Sigmoid colon (tissue), 7 donors: ENCODE data around the gene GTF3C1. TPM values are rescaled to one million over a fixed set of nuclear protein-coding genes. Genes with fewer than 3 reads are reported as not detected.

ENCODE experiments used
- DNase-seq: peaks from one replicate; pipeline ENCODE4 v3.0.0-alpha.2; 2019
- H3K27ac ChIP-seq, 4 donors: fragments of 200-600 bp; sonication (generic); one replicate each; pipeline ENCODE4 v1.5.1; 2016 to 2019; ENCODE audit warnings: mild to moderate bottlenecking in 1 of 4
- H3K27me3 ChIP-seq, 3 donors: fragments of 200-600 bp; sonication (generic); one replicate each; pipeline ENCODE4 v1.5.1; 2019; ENCODE audit warnings: mild to moderate bottlenecking in 1 of 3
- H3K36me3 ChIP-seq, 4 donors: fragments of 200-600 bp; sonication (generic); one replicate each; pipeline ENCODE4 v1.5.1; 2016 to 2019
- H3K4me1 ChIP-seq, 4 donors: fragments of 200-600 bp; sonication (generic); one replicate each; pipeline ENCODE4 v1.5.1; 2017 to 2019
- H3K4me3 ChIP-seq, 4 donors: fragments of 200-600 bp; sonication (generic); one replicate each; pipeline ENCODE4 v1.5.1; 2017 to 2019; ENCODE audit warnings: mild to moderate bottlenecking in 2 of 4, moderate library complexity in 1 of 4
- H3K9me3 ChIP-seq, 4 donors: fragments of 200-600 bp in 3 of 4; sonication (generic) in 3 of 4; one replicate each; pipeline versions ENCODE4 v1.5.1 to v1.6.1; 2013 to 2019
- EP300 ChIP-seq, 4 donors: sonication (generic); formaldehyde crosslinking; IDR thresholded peaks; one replicate each; pipeline ENCODE4 v1.6.1; 2017; ENCODE audit warnings: antibody characterized with exemption in 4 of 4
- POLR2A ChIP-seq, 2 donors: fragments of 450-650 bp; IDR thresholded peaks; one replicate each; pipeline ENCODE4 v1.6.1; 2016; ENCODE audit warnings: antibody characterized with exemption in 2 of 2, mild to moderate bottlenecking in 2 of 2, moderate library complexity in 2 of 2
- POLR2AphosphoS5 ChIP-seq, 4 donors: sonication (generic); formaldehyde crosslinking; IDR thresholded peaks; one replicate each; pipeline ENCODE4 v1.6.1; 2017; ENCODE audit warnings: antibody characterized with exemption in 4 of 4
- WGBS, 2 donors: extraction: QIAGEN DNeasy Blood & Tissue Kit; methylation state at CpG; one replicate each; pipeline ENCODE4 v1.1.7; 2013; 5-methylcytosine and 5-hydroxymethylcytosine counted together
- intact Hi-C: fragments of 100-400 bp; cut with DNase I; formaldehyde crosslinking; loops from one replicate; pipeline ENCODE4 v1.15.1; 2023
- polyA plus RNA-seq, 3 donors: library from polyadenylated mRNA; stranded (reverse); fragments of 200-250 nt; gene quantifications; one replicate each; pipeline ENCODE4 v1.2.3, GENCODE V29; 2013
- total RNA-seq, 4 donors: library from RNA; depleted of rRNA; stranded (reverse); fragments of >200 nt; gene quantifications; one replicate each; pipeline ENCODE4 v1.1.0, GENCODE V29; 2016
- TF ChIP-seq, protein P1 (sequence below), 4 experiments: fragments of 450-650 bp in 3 of 4; fragments of 200-600 bp in 1 of 4; IDR thresholded peaks; one replicate each; pipeline ENCODE4 v1.5.1; 2016 to 2019; ENCODE audit warnings: antibody characterized with exemption in 4 of 4, mild to moderate bottlenecking in 3 of 4, moderate library complexity in 2 of 4
- donor health status: healthy with polysubstance abuse.
- donor health status: Bipolar disorder and iron deficiency.
- donor health status: healthy.

The GTF3C1 gene
- total and polyA plus RNA-seq, 7 donors: 9.0 to 74.2 (median 37.5) TPM

- TF ChIP-seq POLR2A (IDR thresholded peaks at IDR 0.05) (no peak), POLR2AphosphoS5 (IDR thresholded peaks at IDR 0.05) (no peak), EP300 (IDR thresholded peaks at IDR 0.05) (no peak)
- TF ChIP-seq, protein P1, sequence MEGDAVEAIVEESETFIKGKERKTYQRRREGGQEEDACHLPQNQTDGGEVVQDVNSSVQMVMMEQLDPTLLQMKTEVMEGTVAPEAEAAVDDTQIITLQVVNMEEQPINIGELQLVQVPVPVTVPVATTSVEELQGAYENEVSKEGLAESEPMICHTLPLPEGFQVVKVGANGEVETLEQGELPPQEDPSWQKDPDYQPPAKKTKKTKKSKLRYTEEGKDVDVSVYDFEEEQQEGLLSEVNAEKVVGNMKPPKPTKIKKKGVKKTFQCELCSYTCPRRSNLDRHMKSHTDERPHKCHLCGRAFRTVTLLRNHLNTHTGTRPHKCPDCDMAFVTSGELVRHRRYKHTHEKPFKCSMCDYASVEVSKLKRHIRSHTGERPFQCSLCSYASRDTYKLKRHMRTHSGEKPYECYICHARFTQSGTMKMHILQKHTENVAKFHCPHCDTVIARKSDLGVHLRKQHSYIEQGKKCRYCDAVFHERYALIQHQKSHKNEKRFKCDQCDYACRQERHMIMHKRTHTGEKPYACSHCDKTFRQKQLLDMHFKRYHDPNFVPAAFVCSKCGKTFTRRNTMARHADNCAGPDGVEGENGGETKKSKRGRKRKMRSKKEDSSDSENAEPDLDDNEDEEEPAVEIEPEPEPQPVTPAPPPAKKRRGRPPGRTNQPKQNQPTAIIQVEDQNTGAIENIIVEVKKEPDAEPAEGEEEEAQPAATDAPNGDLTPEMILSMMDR (IDR thresholded peaks at IDR 0.05): no peak
- H3K27me3 ChIP-seq: no peaks in the 10 kb centered on the region
- H3K36me3 ChIP-seq: peaks cover 63 to 100% (median 81%) of the 10 kb centered on the region in 4 donors
- no peak overlapping the region for H3K4me3 ChIP-seq
- intact Hi-C loops: no loop called here
- DNase-seq: no peak
- 95% methylated on average over 19 of the region's 19 CpGs for WGBS, 2 donors
- H3K4me1 ChIP-seq: no peaks in the 10 kb centered on the region
- no peak overlapping the region for H3K27ac ChIP-seq
- no peaks in the 10 kb centered on the region for H3K9me3 ChIP-seq
These were observed 78.1 kb downstream of the GTF3C1 start for GRCh38 chr16:27471661-27472060.

DNA sequence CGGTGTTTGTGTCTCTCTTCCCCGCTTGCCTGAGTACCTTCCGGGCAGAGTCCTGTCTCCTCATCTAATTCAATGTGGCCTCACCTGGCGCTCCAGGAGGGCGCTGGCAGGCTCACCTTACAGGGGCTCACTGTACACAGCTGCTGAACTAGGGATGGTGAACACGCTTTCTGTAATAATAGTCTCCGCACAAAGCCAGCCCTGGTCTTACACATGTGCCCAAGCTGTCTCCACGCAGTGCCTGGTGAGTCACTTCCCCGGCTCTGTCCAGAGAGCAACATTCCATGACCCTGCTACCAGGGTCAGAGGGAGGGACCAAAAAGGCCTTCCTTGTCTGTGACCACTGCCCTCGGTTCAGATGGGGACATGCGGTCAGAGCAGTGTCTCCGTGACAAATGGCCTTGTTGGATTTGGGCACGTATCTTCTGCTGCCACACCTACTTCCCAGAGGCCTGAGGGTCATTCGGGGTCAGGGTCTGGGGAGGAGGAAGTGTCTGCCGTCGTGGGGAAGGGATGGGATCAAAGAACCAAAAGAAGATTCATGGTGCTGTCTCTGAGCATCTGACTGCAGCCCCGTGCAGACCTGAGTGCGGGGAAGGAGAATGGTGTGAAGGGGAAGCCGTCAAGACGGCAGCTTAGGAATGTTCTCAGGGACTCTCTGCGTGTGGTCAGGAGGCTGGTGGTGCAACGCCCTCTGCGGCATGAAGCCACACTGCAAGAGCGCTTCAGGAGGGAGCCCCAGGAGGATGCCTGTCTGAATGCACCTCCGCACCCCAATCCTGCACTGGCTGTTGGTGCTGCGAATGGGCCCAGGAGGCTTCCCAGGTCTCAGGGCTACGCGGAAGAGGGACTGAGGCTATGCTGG lies 78.9 kb downstream of the GTF3C1 start:
- TF ChIP-seq, protein P1 (IDR thresholded peaks at IDR 0.05): no peak
- no peak for TF ChIP-seq POLR2AphosphoS5 (IDR thresholded peaks at IDR 0.05)
- no peak for TF ChIP-seq POLR2A (IDR thresholded peaks at IDR 0.05)
- no peak for TF ChIP-seq EP300 (IDR thresholded peaks at IDR 0.05)
- WGBS, 2 donors: 87 to 88% methylated on average over 28 of the region's 28 CpGs
- H3K9me3 ChIP-seq: no peaks in the 10 kb centered on the region
- H3K27ac ChIP-seq: no peak overlapping the region
- H3K27me3 ChIP-seq: no peaks in the 10 kb centered on the region
- no peak overlapping the region for H3K4me3 ChIP-seq
- DNase-seq: no peak
- intact Hi-C loops: no loop called here
- H3K4me1 ChIP-seq: no peaks in the 10 kb centered on the region
- H3K36me3 ChIP-seq: peaks cover 56 to 100% (median 79%) of the 10 kb centered on the region in 4 donors

GRCh38 chr16:27468941-27469531 lies 80.7 kb downstream of the GTF3C1 start:
- no peaks in the 10 kb centered on the region for H3K9me3 ChIP-seq
- 98% methylated on average over 22 of the region's 22 CpGs for WGBS, 2 donors
- no peak overlapping the region for H3K27ac ChIP-seq
- H3K4me1 ChIP-seq: no peaks in the 10 kb centered on the region
- no peak overlapping the region for H3K4me3 ChIP-seq
- peaks cover 59 to 100% (median 84%) of the 10 kb centered on the region in 4 donors for H3K36me3 ChIP-seq
- no peaks in the 10 kb centered on the region for H3K27me3 ChIP-seq
- no peak for TF ChIP-seq POLR2AphosphoS5 (IDR thresholded peaks at IDR 0.05)
- no peak for TF ChIP-seq EP300 (IDR thresholded peaks at IDR 0.05)
- TF ChIP-seq POLR2A (IDR thresholded peaks at IDR 0.05): no peak
- TF ChIP-seq, protein P1 (IDR thresholded peaks at IDR 0.05): no peak
- intact Hi-C loops: no loop called here
- DNase-seq: no peak

GRCh38 chr16:27465483-27465879 lies 84.2 kb downstream of the GTF3C1 start:
- 67 to 78% methylated on average over 8 of the region's 8 CpGs for WGBS, 2 donors
- H3K9me3 ChIP-seq: no peaks in the 10 kb centered on the region
- no peak overlapping the region for H3K4me3 ChIP-seq
- intact Hi-C loops: no loop called here
- H3K4me1 ChIP-seq: no peaks in the 10 kb centered on the region
- peaks cover 37 to 100% (median 81%) of the 10 kb centered on the region in 4 donors for H3K36me3 ChIP-seq
- no peaks in the 10 kb centered on the region for H3K27me3 ChIP-seq
- no peak overlapping the region for H3K27ac ChIP-seq
- no peak for TF ChIP-seq EP300 (IDR thresholded peaks at IDR 0.05)
- TF ChIP-seq, protein P1 (IDR thresholded peaks at IDR 0.05): no peak
- no peak for TF ChIP-seq POLR2AphosphoS5 (IDR thresholded peaks at IDR 0.05)
- TF ChIP-seq POLR2A (IDR thresholded peaks at IDR 0.05): no peak
- no peak for DNase-seq
